Heart left ventricle (tissue), 16 donors: ENCODE measurements around the gene AMDHD1. TPM values are rescaled to one million over a fixed set of nuclear protein-coding genes. Genes with fewer than 3 reads are reported as not detected.
A peak's percentile ranks its signal among the peaks of the same experiment; 100 is the strongest.

Experiments
- ATAC-seq, 4 donors: fragments of 200-7000 bp; cut with Tn5 transposase; one replicate each; pipeline ENCODE4 v1.9.1; 2020 to 2022; ENCODE audit warnings: moderate library complexity in 4 of 4, mild to moderate bottlenecking in 3 of 4, moderate number of reproducible peaks in 1 of 4
- DNase-seq, 5 donors: peaks; one replicate each; pipeline ENCODE4 v3.0.0-alpha.2; 2020
- H3K27ac ChIP-seq, 12 donors: fragments of 200-600 bp; sonication (generic) in 4 of 12; one replicate each; pipeline versions ENCODE4 v1.5.0 to v1.8.0; 2016 to 2022; ENCODE audit warnings: mild to moderate bottlenecking in 2 of 12
- H3K27me3 ChIP-seq, 9 donors: fragments of 200-600 bp; sonication (generic) in 2 of 9; one replicate each; pipeline versions ENCODE4 v1.5.1 to v1.8.0; 2016 to 2022; ENCODE audit warnings: mild to moderate bottlenecking in 3 of 9
- H3K36me3 ChIP-seq, 9 donors: fragments of 200-600 bp; sonication (generic) in 2 of 9; one replicate each; pipeline versions ENCODE4 v1.5.0 to v1.8.0; 2018 to 2022; ENCODE audit warnings: mild to moderate bottlenecking in 2 of 9
- H3K4me1 ChIP-seq, 12 donors: fragments of 200-600 bp; sonication (generic) in 4 of 12; one replicate each; pipeline versions ENCODE4 v1.5.0 to v1.8.0; 2016 to 2022; ENCODE audit warnings: mild to moderate bottlenecking in 3 of 12
- H3K4me3 ChIP-seq, 12 donors: fragments of 200-600 bp; sonication (generic) in 4 of 12; one replicate each; pipeline versions ENCODE4 v1.5.0 to v1.8.0; 2017 to 2022; ENCODE audit warnings: mild to moderate bottlenecking in 9 of 12, moderate library complexity in 4 of 12
- H3K9me3 ChIP-seq, 12 donors: fragments of 200-600 bp; sonication (generic) in 4 of 12; one replicate each; pipeline versions ENCODE4 v1.5.0 to v1.8.0; 2016 to 2022; ENCODE audit warnings: mild to moderate bottlenecking in 1 of 12
- POLR2A ChIP-seq, 2 donors: fragments of 450-650 bp; IDR thresholded peaks; one replicate each; pipeline ENCODE4 v1.6.1; 2017; ENCODE audit warnings: antibody characterized with exemption in 2 of 2, mild to moderate bottlenecking in 2 of 2, moderate library complexity in 2 of 2
- WGBS, 4 donors: extraction: QIAGEN DNeasy Blood & Tissue Kit in 2 of 4; methylation state at CpG; one replicate each; pipeline versions ENCODE4 v1.1.5 to v1.1.7; 2013 to 2018; 5-methylcytosine and 5-hydroxymethylcytosine counted together
- intact Hi-C, 10 donors: fragments of 100-400 bp; cut with DNase I; formaldehyde crosslinking; loops; one replicate each; pipeline versions ENCODE4 v1.11.1 to v1.14.2; 2022
- long read RNA-seq, 3 donors: library from polyadenylated mRNA; unstranded; transcript quantifications; one replicate each; pipeline ENCODE4 v2.0.0, GENCODE V29; 2020 to 2021
- polyA plus RNA-seq, 2 donors: library from polyadenylated mRNA; stranded (reverse); fragments of 200-250 nt; gene quantifications; one replicate each; pipeline ENCODE4 v1.2.3, GENCODE V29; 2013
- total RNA-seq, 9 donors: library from RNA; depleted of rRNA in 2 of 9; stranded (reverse); fragments of >200 nt in 2 of 9; fragmentation: NEBNext Ultra II Directional in 3 of 9; extraction: Animal tissue kit (Norgen Biotek cat#: 25700) in 3 of 9; gene quantifications; one replicate each; pipeline versions ENCODE4 v1.1.0 to v1.2.4, GENCODE V29; 2016 to 2023
- TF ChIP-seq, protein P1 (sequence below), 12 donors: fragments of 200-600 bp; sonication (generic) in 4 of 12; IDR thresholded peaks; one replicate each; pipeline versions ENCODE4 v1.5.0 to v1.8.0; 2018 to 2022; ENCODE audit warnings: antibody characterized with exemption in 12 of 12, mild to moderate bottlenecking in 5 of 12
- donor health status: ischemic (EF 13 %, LVEDD 7.1; RV severe dilation, severe dysfunction).
- donor health status: healthy with polysubstance abuse.
- donor health status: DM: no; HTN: yes; CAD: no.
- donor health status: DM: no; HTN: no; CAD: no.
- donor health status: ischemic (EF 25% LVEDD 6.9; RV normal size, moderate dysfunction).
- donor health status: ischemic (EF 25% LVEDD 5.7; RV mildly dilated, moderate dysfunction).
- donor health status: healthy.
- donor health status: DM: yes; HTN: yes; CAD: no.
- donor health status: ischemic (EF 35%, LVEDD 5.7; RV mildly dilated, moderate dysfunction).
- donor health status: nonischemic (EF 11% LVEDD 7.7; RV severe dilation, severe dysfunction).
- donor health status: DM: yes; HTN: yes; CAD: no.
- donor health status: PGD.
- donor health status: ischemic (EF 29% LVEDD 5.4; RV normal size, mild dysfunction).
- donor health status: nonischemic (EF 23%, LVEDD 6.1; RV moderate dilation, normal function).

AMDHD1 gene
- total RNA-seq, result 1 to 10 TPM in 1 of 9 donors, under 1 TPM in 8; 0.20 to 1.1 (median 0.55) TPM
- polyA plus RNA-seq, result under 1 TPM; 0.39 to 0.72 TPM
- long read RNA-seq, donor 1, partial matches to known transcripts, result 0 of 2 reads
- long read RNA-seq, donor 1, other reads (novel, unspliced or antisense), result 1 of 2 reads
- long read RNA-seq, donor 2, partial matches to known transcripts, result 0 of 4 reads
- long read RNA-seq, donor 2, other reads (novel, unspliced or antisense), result 0 of 4 reads
- long read RNA-seq, donor 3, partial matches to known transcripts, result 0 of 1 reads
- long read RNA-seq, donor 3, other reads (novel, unspliced or antisense), result 1 of 1 reads

- intact Hi-C loops, result loop anchor here in 1 of 10 donors (2.0 kb wide), 1 partner anchor 351 kb away; no protein-coding TSS in a partner anchor
- peak; percentile 37 to 83 (median 74) for ATAC-seq
Observed at GRCh38 chr12:95943330-95943842, at the start of gene AMDHD1. TSS of gene AMDHD1 (plus strand) at chr12:95943331. CDS start at chr12:95943399, 68 bp downstream.

GRCh38 chr12:95896846-95897245 lies 46.3 kb upstream of the AMDHD1 start:
- 69 to 91% (median 89%) methylated on average over 4 of the region's 4 CpGs for WGBS, 4 donors
- Histone ChIP-seq H3K4me3 (no peak overlapping the region), H3K36me3 (no peaks in the 10 kb centered on the region), H3K27me3 (no peaks in the 10 kb centered on the region), H3K4me1 (no peaks in the 10 kb centered on the region), H3K27ac (no peak overlapping the region), H3K9me3 (no peaks in the 10 kb centered on the region)
- no peak for ATAC-seq
- TF ChIP-seq, protein P1, sequence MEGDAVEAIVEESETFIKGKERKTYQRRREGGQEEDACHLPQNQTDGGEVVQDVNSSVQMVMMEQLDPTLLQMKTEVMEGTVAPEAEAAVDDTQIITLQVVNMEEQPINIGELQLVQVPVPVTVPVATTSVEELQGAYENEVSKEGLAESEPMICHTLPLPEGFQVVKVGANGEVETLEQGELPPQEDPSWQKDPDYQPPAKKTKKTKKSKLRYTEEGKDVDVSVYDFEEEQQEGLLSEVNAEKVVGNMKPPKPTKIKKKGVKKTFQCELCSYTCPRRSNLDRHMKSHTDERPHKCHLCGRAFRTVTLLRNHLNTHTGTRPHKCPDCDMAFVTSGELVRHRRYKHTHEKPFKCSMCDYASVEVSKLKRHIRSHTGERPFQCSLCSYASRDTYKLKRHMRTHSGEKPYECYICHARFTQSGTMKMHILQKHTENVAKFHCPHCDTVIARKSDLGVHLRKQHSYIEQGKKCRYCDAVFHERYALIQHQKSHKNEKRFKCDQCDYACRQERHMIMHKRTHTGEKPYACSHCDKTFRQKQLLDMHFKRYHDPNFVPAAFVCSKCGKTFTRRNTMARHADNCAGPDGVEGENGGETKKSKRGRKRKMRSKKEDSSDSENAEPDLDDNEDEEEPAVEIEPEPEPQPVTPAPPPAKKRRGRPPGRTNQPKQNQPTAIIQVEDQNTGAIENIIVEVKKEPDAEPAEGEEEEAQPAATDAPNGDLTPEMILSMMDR (IDR thresholded peaks at IDR 0.05), result no peak
- TF ChIP-seq POLR2A (IDR thresholded peaks at IDR 0.05), result no peak
- no peak for DNase-seq
- intact Hi-C loops, result no loop called here

More at GRCh38 chr12:95943330-95943842, at the start of gene AMDHD1:
- H3K9me3 ChIP-seq, result no peaks in the 10 kb centered on the region
- peaks cover 0 to 14% (median 6%) of the 10 kb centered on the region in 12 donors for H3K4me1 ChIP-seq
- peak; percentile 43 to 78 (median 54) for DNase-seq
- peak within 1 kb of the TSS; percentile 20 to 90 (median 74) for H3K27ac ChIP-seq
- 0 to 3% (median 1%) methylated on average over 22 to 38 of the region's 38 CpGs for WGBS, 4 donors
- TF ChIP-seq POLR2A (IDR thresholded peaks at IDR 0.05), result no peak
- TF ChIP-seq, protein P1 (IDR thresholded peaks at IDR 0.05), result peak in 7 of 12 donors; percentile 6 to 48 (median 43)
- no peaks in the 10 kb centered on the region for H3K36me3 ChIP-seq
- H3K27me3 ChIP-seq, result no peaks in the 10 kb centered on the region
- H3K4me3 ChIP-seq, result peak within 1 kb of the TSS; percentile 62 to 92 (median 76)

DNA sequence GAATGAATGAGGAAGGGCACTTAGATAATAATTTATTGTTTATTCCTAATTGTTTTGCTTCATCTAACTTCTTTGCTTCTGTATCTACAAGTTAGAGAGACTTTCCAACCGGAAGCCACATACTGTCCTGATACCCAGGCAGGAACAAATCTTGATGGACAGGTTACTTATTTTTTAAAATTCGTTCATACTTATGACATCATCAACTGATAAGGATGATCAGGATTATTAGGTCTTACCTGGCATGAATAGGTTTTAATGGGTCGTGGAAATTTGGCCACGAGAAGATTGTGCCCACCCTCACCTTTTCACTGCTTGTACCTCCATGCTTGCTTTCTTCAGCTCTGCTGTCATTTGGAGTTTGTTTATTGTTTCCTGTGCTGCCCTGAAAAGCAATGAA lies 45.0 kb upstream of the AMDHD1 start:
- DNase-seq (no peak), ATAC-seq (no peak)
- 57 to 73% (median 70%) methylated on average over 4 of the region's 4 CpGs for WGBS, 4 donors
- no peak overlapping the region for H3K4me3 ChIP-seq
- H3K36me3 ChIP-seq, result no peaks in the 10 kb centered on the region
- TF ChIP-seq POLR2A (IDR thresholded peaks at IDR 0.05), result no peak
- TF ChIP-seq, protein P1 (IDR thresholded peaks at IDR 0.05), result no peak
- peaks cover 0 to 10% (median under 1%) of the 10 kb centered on the region in 12 donors for H3K9me3 ChIP-seq
- H3K4me1 ChIP-seq, result no peaks in the 10 kb centered on the region
- intact Hi-C loops, result no loop called here
- H3K27me3 ChIP-seq, result no peaks in the 10 kb centered on the region
- H3K27ac ChIP-seq, result no peak overlapping the region

GRCh38 chr12:95908573-95908972 lies 34.6 kb upstream of the AMDHD1 start:
- Histone ChIP-seq H3K27ac (no peak overlapping the region), H3K36me3 (no peaks in the 10 kb centered on the region), H3K4me3 (no peak overlapping the region), H3K9me3 (peaks cover 0 to 7% (median 0%) of the 10 kb centered on the region in 12 donors), H3K27me3 (no peaks in the 10 kb centered on the region), H3K4me1 (no peaks in the 10 kb centered on the region)
- ATAC-seq (no peak), DNase-seq (no peak)
- intact Hi-C loops, result no loop called here
- TF ChIP-seq, protein P1 (IDR thresholded peaks at IDR 0.05), result no peak
- TF ChIP-seq POLR2A (IDR thresholded peaks at IDR 0.05), result no peak
